ENCODE results near the gene NCKAP5. TPM values are rescaled to one million over a fixed set of nuclear protein-coding genes. Genes with fewer than 3 reads are reported as not detected.

NCKAP5 gene
- total and polyA plus RNA-seq, 2 of the 8 experiments (the other 6 are each of a cell fraction or from before 2014, with no cell fraction given): 0.27 to 0.86 TPM

GRCh38 chr2:133407341-133407740, 160.9 kb downstream of the NCKAP5 start:
- Histone ChIP-seq H2AK5ac (ENCODE audit: low read depth, low read length) (no peak overlapping the region), H3K23ac (ENCODE audit: insufficient read length) (no peak overlapping the region), H4K8ac (ENCODE audit: extremely low read depth, insufficient read depth, low read length) (no peak overlapping the region), H3K79me2 (ENCODE audit: control insufficient read depth in 1 of 2, insufficient read depth in 2 of 2, low read length in 2 of 2) (no peaks in the 10 kb centered on the region), H2BK5ac (ENCODE audit: low read depth, low read length) (no peak overlapping the region), H3K79me1 (ENCODE audit: low read depth, low read length) (no peaks in the 10 kb centered on the region), H3K4me2 (ENCODE audit: insufficient read depth in 1 of 2, low read depth in 2 of 2, low read length in 2 of 2) (no peak overlapping the region), H3K4ac (replicated peaks; ENCODE audit: insufficient read length, low read depth, low read length) (no peak overlapping the region), H2BK20ac (ENCODE audit: low read length) (no peak overlapping the region), H3K9me3 (ENCODE audit: insufficient read depth in 2 of 2, low read depth in 1 of 2, low read length in 1 of 2) (no peaks in the 10 kb centered on the region), H3K27ac (ENCODE audit: low read depth, low read length) (no peak overlapping the region), H3K4me1 (replicated peaks in 1 of 4; ENCODE audit: control insufficient read depth in 3 of 4, insufficient read depth in 4 of 4, low read length in 3 of 4) (no peaks in the 10 kb centered on the region; a peak in 1 of 7 replicates), H3K27me3 (replicated peaks in 1 of 4; ENCODE audit: control insufficient read depth in 3 of 4, extremely low read depth in 1 of 4, insufficient read depth in 3 of 4, low read length in 3 of 4) (no peaks in the 10 kb centered on the region; a peak in 2 of 7 replicates), H2BK12ac (ENCODE audit: low read depth, low read length) (no peak overlapping the region), H4K91ac (replicated peaks; ENCODE audit: insufficient read length, low read length) (no peak overlapping the region), H4K5ac (ENCODE audit: insufficient read length, low read depth, low read length) (no peak overlapping the region), H3K23me2 (ENCODE audit: low read depth, low read length) (no peaks in the 10 kb centered on the region), H3K56ac (replicated peaks; ENCODE audit: insufficient read length, low read depth, low read length) (no peak overlapping the region), H3K14ac (ENCODE audit: insufficient read length) (no peak overlapping the region), H2AFZ (ENCODE audit: low read length) (no peak overlapping the region), H2BK15ac (ENCODE audit: low read length) (no peak overlapping the region), H3K4me3 (ENCODE audit: extremely low read depth in 1 of 4, insufficient read depth in 2 of 4, low read depth in 3 of 4, low read length in 4 of 4) (no peak overlapping the region), H3K36me3 (ENCODE audit: control insufficient read depth in 2 of 4, insufficient read depth in 4 of 4, low read length in 3 of 4) (no peaks in the 10 kb centered on the region), H4K20me1 (replicated peaks in 1 of 2; ENCODE audit: control insufficient read depth in 1 of 2, insufficient read depth in 2 of 2, low read length in 2 of 2) (no peaks in the 10 kb centered on the region), H3K18ac (ENCODE audit: extremely low read depth, low read length) (no peak overlapping the region), H2BK120ac (replicated peaks; ENCODE audit: low read depth, low read length) (no peak overlapping the region), H3K9ac (replicated peaks in 1 of 4; ENCODE audit: extremely low read depth in 1 of 4, low read depth in 3 of 4, low read length in 3 of 4) (no peak overlapping the region)
- POLR2A ChIA-PET (ENCODE audit: partially characterized antibody): no interaction called here
- CTCF ChIA-PET (ENCODE audit: partially characterized antibody): interaction anchor here (1.3 kb wide), 1 partner anchor 10 kb away, joined by 5 read pairs; no protein-coding TSS in a partner anchor
- FAIRE-seq: no peak
- TF ChIP-seq POLR2AphosphoS5 (IDR thresholded peaks at IDR 0.05; ENCODE audit: low read depth, low read length) (no peak), ATF3 (IDR thresholded peaks at IDR 0.05; ENCODE audit: insufficient read depth, low read depth, low read length) (no peak), RFX5 (IDR thresholded peaks at IDR 0.05; ENCODE audit: borderline replicate concordance, low read depth, low read length) (no peak)
- WGBS, 2 experiments (ENCODE audit: extremely low coverage in 1 of 2, insufficient coverage in 1 of 2, insufficient read length in 1 of 2, insufficient replicate concordance in 2 of 2, low coverage in 1 of 2, low lambda C conversion rate in 2 of 2, missing lambda C conversion rate in 1 of 2): 94% methylated on average over 8 of the region's 8 CpGs; no CpG with 5 or more reads in 1 of the 2 experiments
- DNase-seq (ENCODE audit: low read depth in 1 of 2, low spot score in 2 of 2): no peak
